Measurements from ENCODE around the gene PACRG. TPM values are rescaled to one million over a fixed set of nuclear protein-coding genes. Genes with fewer than 3 reads are reported as not detected.

Gene PACRG
- total and polyA plus RNA-seq, 3 donors from 2014 or later, result 54.0 to 84.6 (median 81.7) TPM

- WGBS, 2 donors, result 84 to 91% methylated on average over 4 of the region's 4 CpGs
- no peak overlapping the region for H3K27ac ChIP-seq
Measured at GRCh38 chr6:163241683-163242082, 513.9 kb downstream of the PACRG start.

GRCh38 chr6:163243083-163243482 lies 515.3 kb downstream of the PACRG start:
- Histone ChIP-seq H3K36me3 (ENCODE audit: low read depth, missing control alignments) (no peaks in the 10 kb centered on the region), H3K9me3 (no peaks in the 10 kb centered on the region), H3K4me1 (peaks cover 5% of the 10 kb centered on the region), H3K27ac (no peak overlapping the region), H3K4me3 (no peak overlapping the region), H3K27me3 (no peaks in the 10 kb centered on the region)
- peak; percentile 25 for DNase-seq
- intact Hi-C loops (cut with DNase I; ENCODE audit: low total_unique reads), result no loop called here
- WGBS, 2 donors, result 93 to 94% methylated on average over 6 to 8 of the region's 8 CpGs
- no peak for TF ChIP-seq POLR2A (IDR thresholded peaks at IDR 0.05)

More at GRCh38 chr6:163241683-163242082, 513.9 kb downstream of the PACRG start:
- intact Hi-C loops (cut with DNase I; ENCODE audit: low total_unique reads), result no loop called here
- H3K36me3 ChIP-seq (ENCODE audit: low read depth, missing control alignments), result no peaks in the 10 kb centered on the region
- no peaks in the 10 kb centered on the region for H3K27me3 ChIP-seq
- no peak for DNase-seq
- TF ChIP-seq POLR2A (IDR thresholded peaks at IDR 0.05) (no peak), CTCF (IDR thresholded peaks at IDR 0.05) (no peak)
- peaks cover under 1% of the 10 kb centered on the region for H3K4me1 ChIP-seq
- no peak overlapping the region for H3K4me3 ChIP-seq
- H3K9me3 ChIP-seq, result no peaks in the 10 kb centered on the region

GRCh38 chr6:163243692-163244589 lies 516.2 kb downstream of the PACRG start:
- DNase-seq, result no peak
- Histone ChIP-seq H3K36me3 (ENCODE audit: low read depth, missing control alignments) (no peaks in the 10 kb centered on the region), H3K4me1 (peaks cover 5% of the 10 kb centered on the region), H3K9me3 (no peaks in the 10 kb centered on the region), H3K27me3 (no peaks in the 10 kb centered on the region), H3K27ac (peak overlapping the region in 1 of 2 donors; percentile 51), H3K4me3 (no peak overlapping the region)
- intact Hi-C loops (cut with DNase I; ENCODE audit: low total_unique reads), result no loop called here
- TF ChIP-seq POLR2A (IDR thresholded peaks at IDR 0.05), result no peak
- TF ChIP-seq CTCF (IDR thresholded peaks at IDR 0.05), result no peak
- 65% methylated on average over 11 of the region's 11 CpGs for WGBS, 2 donors

GRCh38 chr6:163248051-163248450 lies 520.3 kb downstream of the PACRG start:
- H3K4me1 ChIP-seq, result peaks cover 5% of the 10 kb centered on the region
- no peaks in the 10 kb centered on the region for H3K9me3 ChIP-seq
- H3K27ac ChIP-seq, result no peak overlapping the region
- 72 to 82% methylated on average over 4 of the region's 4 CpGs for WGBS, 2 donors
- no peaks in the 10 kb centered on the region for H3K27me3 ChIP-seq
- TF ChIP-seq CTCF (IDR thresholded peaks at IDR 0.05) (no peak), POLR2A (IDR thresholded peaks at IDR 0.05) (no peak)
- peak; percentile 36 for DNase-seq
- no peaks in the 10 kb centered on the region for H3K36me3 ChIP-seq (ENCODE audit: low read depth, missing control alignments)
- H3K4me3 ChIP-seq, result no peak overlapping the region
- intact Hi-C loops (cut with DNase I; ENCODE audit: low total_unique reads), result no loop called here

- H3K36me3 ChIP-seq (ENCODE audit: low read depth, missing control alignments), result no peaks in the 10 kb centered on the region
- 88 to 91% methylated on average over 8 of the region's 8 CpGs for WGBS, 2 donors
- TF ChIP-seq POLR2A (IDR thresholded peaks at IDR 0.05) (no peak), CTCF (IDR thresholded peaks at IDR 0.05) (no peak)
- H3K27me3 ChIP-seq, result no peaks in the 10 kb centered on the region
- intact Hi-C loops (cut with DNase I; ENCODE audit: low total_unique reads), result no loop called here
- H3K4me1 ChIP-seq, result peaks cover 5% of the 10 kb centered on the region
- no peaks in the 10 kb centered on the region for H3K9me3 ChIP-seq
- DNase-seq, result no peak
- no peak overlapping the region for H3K4me3 ChIP-seq
- no peak overlapping the region for H3K27ac ChIP-seq
Measured at GRCh38 chr6:163249651-163250101, 521.9 kb downstream of the PACRG start.

Data from testis (tissue), 3 donors.